Stimulated activated CD8-positive, alpha-beta memory T cell treated with anti-CD3 and anti-CD28 coated beads, Interleukin-2, amount 100 ng/mL, for 48 hours (primary cell): Measurements from ENCODE around the gene SPANXN3.
"Not testable (repeated sequence)": the region's sequence is repeated elsewhere in the genome, so short reads cannot be mapped to it uniquely, and the experiment has no call there.

Experiments
- DNase-seq, 2 donors: peaks; one replicate each; pipeline ENCODE4 v3.0.0-alpha.2; 2020; ENCODE audit warnings: low read depth in 2 of 2

Gene SPANXN3

DNA sequence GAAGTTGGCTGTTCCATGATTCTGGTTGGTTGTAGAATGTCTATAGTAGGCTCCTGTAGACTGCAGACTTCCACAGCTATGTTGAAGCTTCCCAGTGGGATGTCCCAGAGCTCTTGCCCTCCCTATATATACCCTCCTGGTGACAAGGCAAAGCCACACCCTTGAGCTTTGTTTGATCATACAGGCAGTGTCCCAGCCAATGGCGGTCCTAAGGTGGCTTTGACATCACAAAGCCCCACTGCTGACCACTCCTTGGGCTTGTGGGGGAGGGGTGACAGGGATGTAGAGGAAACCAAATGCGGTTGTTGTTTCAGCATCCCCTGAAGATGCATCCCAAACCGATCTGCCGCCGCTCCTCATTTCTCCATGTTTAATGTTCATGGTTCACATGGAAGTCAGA lies at the start of gene SPANXN3:
Gene SPANXN3 (minus strand): TSS at position 101 of the 400 bp plus-strand sequence. CDS start 84 bp downstream, at position 17.
- DNase-seq = not testable (repeated sequence)

DNA sequence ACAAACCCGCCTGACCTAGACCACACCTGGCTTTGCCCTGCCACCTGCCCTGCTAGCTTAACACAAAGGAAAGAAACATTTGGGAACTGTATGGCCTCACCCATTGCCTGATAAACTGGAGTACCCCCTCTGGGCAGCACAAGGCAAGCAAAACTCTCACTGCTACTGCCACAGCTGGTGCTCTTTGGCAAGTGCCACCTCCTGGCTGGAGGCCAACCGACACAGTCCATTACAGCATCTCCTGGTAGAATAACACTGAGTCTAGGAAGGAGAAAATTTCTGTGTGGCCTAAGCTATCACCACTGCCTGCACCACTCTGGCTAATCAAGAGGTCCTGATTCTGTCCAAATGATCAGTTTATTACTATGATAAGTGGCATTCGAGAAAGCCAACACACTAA lies 18.9 kb upstream of the SPANXN3 start:
- DNase-seq = no peak

DNA sequence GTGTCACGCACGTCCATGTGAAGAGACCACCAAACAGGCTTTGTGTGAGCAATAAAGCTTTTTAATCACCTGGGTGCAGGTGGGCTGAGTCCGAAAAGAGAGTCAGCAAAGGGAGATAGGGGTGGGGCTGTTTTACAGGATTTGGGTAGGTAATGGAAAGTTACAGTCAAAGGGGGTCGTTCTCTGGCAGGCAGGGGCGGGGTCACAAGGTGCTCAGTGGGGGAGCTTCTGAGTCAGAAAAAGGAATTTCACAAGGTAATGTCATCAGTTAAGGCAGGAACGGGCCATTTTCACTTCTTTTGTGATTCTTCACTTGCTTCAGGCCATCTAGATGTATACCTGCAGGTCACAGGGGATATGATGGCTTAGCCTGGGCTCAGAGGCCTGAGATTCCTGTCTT lies 15.1 kb downstream of the SPANXN3 start:
- not testable (repeated sequence) for DNase-seq

- DNase-seq = no peak
Observed at GRCh38 chrX:143500751-143501150, 16.5 kb downstream of the SPANXN3 start.

- no peak for DNase-seq
Observed at GRCh38 chrX:143486105-143486504, 31.2 kb downstream of the SPANXN3 start.

GRCh38 chrX:143476751-143477150 lies 40.5 kb downstream of the SPANXN3 start:
- DNase-seq = no peak

DNA sequence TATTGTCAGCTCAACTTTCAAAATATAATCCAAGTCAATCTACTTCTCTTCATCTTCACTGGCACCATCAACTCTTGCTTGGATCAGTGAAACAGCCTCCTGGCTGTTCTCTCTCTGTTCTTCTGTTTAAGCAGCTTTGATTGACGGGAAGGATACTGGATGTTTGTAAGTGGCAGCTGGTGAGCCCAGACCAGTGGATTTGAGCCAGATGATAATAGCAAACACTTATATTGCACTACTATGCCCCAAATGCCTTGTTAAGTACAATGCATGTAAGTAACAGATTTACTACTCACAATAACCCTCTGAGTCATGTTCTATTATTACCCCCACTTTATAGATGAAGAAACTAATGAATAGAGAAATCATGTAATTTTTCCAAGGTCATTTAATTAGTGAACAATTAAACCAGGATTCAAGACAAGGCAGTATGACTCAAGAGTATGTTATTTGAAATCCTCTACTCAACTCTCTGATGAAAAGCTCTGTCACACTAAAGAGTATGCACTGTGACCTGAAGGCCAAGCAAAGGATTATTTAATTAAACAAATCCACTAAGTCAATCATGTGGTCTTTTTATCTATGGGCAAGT lies 44.8 kb downstream of the SPANXN3 start:
- no peak for DNase-seq

DNA sequence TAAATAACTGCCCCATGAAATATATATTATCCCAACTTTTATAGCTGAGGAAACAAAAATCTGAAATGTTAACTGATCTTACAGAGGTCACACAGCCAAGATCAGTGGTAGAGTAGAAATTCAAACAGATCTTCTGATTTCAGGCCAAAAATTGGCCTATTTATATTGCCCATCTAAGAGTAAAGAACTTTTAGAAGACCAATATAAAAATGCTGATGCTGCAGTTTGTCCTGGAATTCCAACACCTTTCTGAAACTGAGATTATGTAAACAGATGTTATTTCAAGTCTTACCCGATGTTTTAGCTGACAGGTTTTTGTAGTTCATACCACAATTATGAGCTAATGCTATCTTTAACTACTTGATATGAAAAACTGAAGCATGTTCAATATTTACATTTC lies 51.1 kb downstream of the SPANXN3 start:
- no peak for DNase-seq

- DNase-seq = no peak
Observed at GRCh38 chrX:143462696-143463095, 54.6 kb downstream of the SPANXN3 start.

DNA sequence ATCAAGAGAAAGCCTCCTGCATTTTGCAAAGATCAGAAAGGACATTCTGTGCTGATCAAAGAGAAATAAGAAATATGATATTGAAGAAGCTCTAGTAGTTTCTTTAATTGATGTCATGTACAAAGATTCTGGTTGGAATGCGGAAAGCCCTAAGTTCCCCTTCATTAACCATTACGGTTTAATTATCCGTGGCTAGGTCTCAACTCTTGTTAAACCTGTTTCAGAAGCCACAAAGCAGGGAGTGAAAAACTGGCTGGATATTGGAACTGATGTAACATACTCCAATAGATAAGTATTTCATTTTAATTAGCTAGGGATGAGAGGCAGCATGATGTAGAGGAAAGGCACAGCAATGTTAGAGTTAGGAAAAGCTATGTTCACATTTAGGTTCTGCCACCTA lies 55.7 kb downstream of the SPANXN3 start:
- no peak for DNase-seq
